Measurements from ENCODE around the gene ANKRD53. TPM values are rescaled to one million over a fixed set of nuclear protein-coding genes. Genes with fewer than 3 reads are reported as not detected.

Gene ANKRD53
- polyA plus RNA-seq, 1 donor from 2014 or later: not detected

DNA sequence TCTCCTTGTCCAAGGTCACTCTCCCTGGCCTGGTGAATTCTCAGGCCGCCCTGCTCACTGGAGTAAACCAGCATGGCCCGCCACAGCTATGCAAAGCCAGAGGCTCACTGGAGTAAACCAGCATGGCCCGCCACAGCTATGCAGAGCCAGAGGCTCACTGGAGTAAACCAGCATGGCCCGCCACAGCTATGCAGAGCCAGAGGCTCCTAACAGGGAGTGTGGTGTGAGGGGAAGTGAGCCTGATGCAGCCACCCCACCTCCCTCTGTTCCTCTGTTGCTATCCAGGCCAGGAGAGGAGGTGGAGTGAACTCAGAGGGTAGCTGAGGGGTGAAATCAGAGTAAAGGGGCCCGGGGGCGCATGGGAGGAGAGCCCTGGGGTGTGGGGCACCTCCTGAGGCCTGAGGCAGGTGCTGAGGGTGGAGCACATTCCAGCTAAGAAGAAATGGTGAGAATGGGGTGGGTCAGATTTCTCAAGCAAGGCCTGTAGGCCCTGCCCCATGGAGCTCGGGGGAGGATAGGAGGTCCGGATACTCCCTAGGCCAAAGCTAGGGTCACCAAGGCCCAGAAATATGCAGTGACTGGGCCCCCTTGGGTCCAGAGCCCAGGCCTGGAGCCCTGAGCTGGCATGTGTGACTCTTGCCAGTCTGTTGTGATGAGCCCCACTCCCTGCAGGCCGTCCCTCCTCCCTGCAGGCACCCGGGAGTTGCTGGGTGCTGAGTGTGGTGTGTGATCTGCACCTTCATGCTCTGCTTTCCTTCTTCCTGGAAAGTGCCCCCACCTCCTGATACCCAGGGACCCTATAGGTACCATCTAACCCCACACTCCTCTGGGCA, 41.2 kb upstream of the ANKRD53 start:
- H2AFZ ChIP-seq (ENCODE audit: low read depth, low read length): no peak overlapping the region
- H3K9ac ChIP-seq (ENCODE audit: low read length): no peak overlapping the region
- H3K27me3 ChIP-seq (ENCODE audit: insufficient read depth, low read depth, low read length): no peaks in the 10 kb centered on the region
- no peaks in the 10 kb centered on the region for H3K9me2 ChIP-seq (ENCODE audit: insufficient read depth, low read length)
- H3F3A ChIP-seq (ENCODE audit: insufficient read depth, low read length, poor library complexity, severe bottlenecking): no peaks in the 10 kb centered on the region
- TF ChIP-seq MXI1 (conservative IDR thresholded peaks at IDR 0.05; ENCODE audit: poor library complexity, severe bottlenecking) (no peak), TAF1 (IDR thresholded peaks at IDR 0.05; ENCODE audit: low read depth) (no peak), RAD21 (conservative IDR thresholded peaks at IDR 0.05) (no peak), SMC3 (conservative IDR thresholded peaks at IDR 0.05; ENCODE audit: poor library complexity) (no peak), EP300 (conservative IDR thresholded peaks at IDR 0.05; ENCODE audit: poor library complexity, severe bottlenecking) (no peak), EZH2 (IDR thresholded peaks at IDR 0.05; ENCODE audit: borderline replicate concordance, insufficient read depth, low read length, poor library complexity, severe bottlenecking) (no peak), POLR2AphosphoS5 (IDR thresholded peaks at IDR 0.05) (no peak)
- TF ChIP-seq, protein P1, sequence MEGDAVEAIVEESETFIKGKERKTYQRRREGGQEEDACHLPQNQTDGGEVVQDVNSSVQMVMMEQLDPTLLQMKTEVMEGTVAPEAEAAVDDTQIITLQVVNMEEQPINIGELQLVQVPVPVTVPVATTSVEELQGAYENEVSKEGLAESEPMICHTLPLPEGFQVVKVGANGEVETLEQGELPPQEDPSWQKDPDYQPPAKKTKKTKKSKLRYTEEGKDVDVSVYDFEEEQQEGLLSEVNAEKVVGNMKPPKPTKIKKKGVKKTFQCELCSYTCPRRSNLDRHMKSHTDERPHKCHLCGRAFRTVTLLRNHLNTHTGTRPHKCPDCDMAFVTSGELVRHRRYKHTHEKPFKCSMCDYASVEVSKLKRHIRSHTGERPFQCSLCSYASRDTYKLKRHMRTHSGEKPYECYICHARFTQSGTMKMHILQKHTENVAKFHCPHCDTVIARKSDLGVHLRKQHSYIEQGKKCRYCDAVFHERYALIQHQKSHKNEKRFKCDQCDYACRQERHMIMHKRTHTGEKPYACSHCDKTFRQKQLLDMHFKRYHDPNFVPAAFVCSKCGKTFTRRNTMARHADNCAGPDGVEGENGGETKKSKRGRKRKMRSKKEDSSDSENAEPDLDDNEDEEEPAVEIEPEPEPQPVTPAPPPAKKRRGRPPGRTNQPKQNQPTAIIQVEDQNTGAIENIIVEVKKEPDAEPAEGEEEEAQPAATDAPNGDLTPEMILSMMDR (IDR thresholded peaks at IDR 0.05; ENCODE audit: poor library complexity, severe bottlenecking): no peak
- TF ChIP-seq, protein P2, sequence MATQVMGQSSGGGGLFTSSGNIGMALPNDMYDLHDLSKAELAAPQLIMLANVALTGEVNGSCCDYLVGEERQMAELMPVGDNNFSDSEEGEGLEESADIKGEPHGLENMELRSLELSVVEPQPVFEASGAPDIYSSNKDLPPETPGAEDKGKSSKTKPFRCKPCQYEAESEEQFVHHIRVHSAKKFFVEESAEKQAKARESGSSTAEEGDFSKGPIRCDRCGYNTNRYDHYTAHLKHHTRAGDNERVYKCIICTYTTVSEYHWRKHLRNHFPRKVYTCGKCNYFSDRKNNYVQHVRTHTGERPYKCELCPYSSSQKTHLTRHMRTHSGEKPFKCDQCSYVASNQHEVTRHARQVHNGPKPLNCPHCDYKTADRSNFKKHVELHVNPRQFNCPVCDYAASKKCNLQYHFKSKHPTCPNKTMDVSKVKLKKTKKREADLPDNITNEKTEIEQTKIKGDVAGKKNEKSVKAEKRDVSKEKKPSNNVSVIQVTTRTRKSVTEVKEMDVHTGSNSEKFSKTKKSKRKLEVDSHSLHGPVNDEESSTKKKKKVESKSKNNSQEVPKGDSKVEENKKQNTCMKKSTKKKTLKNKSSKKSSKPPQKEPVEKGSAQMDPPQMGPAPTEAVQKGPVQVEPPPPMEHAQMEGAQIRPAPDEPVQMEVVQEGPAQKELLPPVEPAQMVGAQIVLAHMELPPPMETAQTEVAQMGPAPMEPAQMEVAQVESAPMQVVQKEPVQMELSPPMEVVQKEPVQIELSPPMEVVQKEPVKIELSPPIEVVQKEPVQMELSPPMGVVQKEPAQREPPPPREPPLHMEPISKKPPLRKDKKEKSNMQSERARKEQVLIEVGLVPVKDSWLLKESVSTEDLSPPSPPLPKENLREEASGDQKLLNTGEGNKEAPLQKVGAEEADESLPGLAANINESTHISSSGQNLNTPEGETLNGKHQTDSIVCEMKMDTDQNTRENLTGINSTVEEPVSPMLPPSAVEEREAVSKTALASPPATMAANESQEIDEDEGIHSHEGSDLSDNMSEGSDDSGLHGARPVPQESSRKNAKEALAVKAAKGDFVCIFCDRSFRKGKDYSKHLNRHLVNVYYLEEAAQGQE (IDR thresholded peaks at IDR 0.05; ENCODE audit: borderline replicate concordance): no peak
- H3K9me3 ChIP-seq (ENCODE audit: low read length): no peaks in the 10 kb centered on the region
- no peaks in the 10 kb centered on the region for H4K20me1 ChIP-seq (ENCODE audit: insufficient read depth)
- H3K36me3 ChIP-seq (ENCODE audit: insufficient read depth, low read length): no peaks in the 10 kb centered on the region
- no peak overlapping the region for H3K4me3 ChIP-seq (ENCODE audit: low read length)
- H3K4me2 ChIP-seq (ENCODE audit: low read length): no peak overlapping the region
- no peak overlapping the region for H3K27ac ChIP-seq (ENCODE audit: low read length)
- no peaks in the 10 kb centered on the region for H3K79me2 ChIP-seq (replicated peaks; ENCODE audit: insufficient read depth, low read length)

DNA sequence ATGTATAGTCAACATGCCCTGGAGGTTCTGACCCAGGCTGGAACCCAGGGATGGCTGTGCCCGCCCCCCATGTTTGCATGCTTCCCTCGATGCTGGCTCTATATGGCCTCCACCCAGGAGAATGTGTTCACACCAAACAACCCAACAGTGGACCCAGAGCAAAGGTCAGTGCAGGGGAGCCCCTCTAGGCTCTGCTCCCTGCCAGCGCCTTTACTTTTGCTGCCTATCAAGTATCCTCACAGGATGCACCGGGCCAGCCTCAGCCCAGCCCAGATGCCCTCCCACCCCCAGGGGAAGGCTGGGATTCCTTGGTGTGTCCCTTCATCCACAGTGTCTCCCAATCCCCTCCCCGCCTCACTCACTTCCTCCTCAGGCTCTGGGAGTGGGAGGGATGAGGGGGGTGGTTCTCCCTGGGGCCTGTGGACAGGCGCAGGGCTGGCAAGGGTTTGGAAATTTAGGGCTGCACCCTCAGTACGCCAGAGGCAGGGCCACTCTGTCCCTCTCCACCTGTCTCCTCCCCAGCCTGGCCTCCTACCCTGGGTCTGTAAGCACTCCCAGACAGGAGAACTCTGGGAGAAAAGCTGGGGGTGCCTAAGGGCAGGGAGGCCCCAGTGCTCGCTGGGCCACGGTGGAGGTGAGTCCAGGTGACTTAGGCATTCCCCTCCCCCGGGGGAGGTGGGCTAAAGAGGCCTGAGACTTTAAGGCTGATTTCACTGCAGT, 40.4 kb upstream of the ANKRD53 start:
- Histone ChIP-seq H2AFZ (ENCODE audit: low read depth, low read length) (no peak overlapping the region), H3K9me2 (ENCODE audit: insufficient read depth, low read length) (no peaks in the 10 kb centered on the region), H3K36me3 (ENCODE audit: insufficient read depth, low read length) (no peaks in the 10 kb centered on the region), H3K9me3 (ENCODE audit: low read length) (no peaks in the 10 kb centered on the region), H3K27ac (ENCODE audit: low read length) (no peak overlapping the region), H3K79me2 (replicated peaks; ENCODE audit: insufficient read depth, low read length) (no peaks in the 10 kb centered on the region), H3K27me3 (ENCODE audit: insufficient read depth, low read depth, low read length) (no peaks in the 10 kb centered on the region), H3K9ac (ENCODE audit: low read length) (no peak overlapping the region), H4K20me1 (ENCODE audit: insufficient read depth) (no peaks in the 10 kb centered on the region), H3F3A (ENCODE audit: insufficient read depth, low read length, poor library complexity, severe bottlenecking) (no peaks in the 10 kb centered on the region), H3K4me3 (ENCODE audit: low read length) (no peak overlapping the region), H3K4me2 (ENCODE audit: low read length) (no peak overlapping the region)
- no peak for TF ChIP-seq EP300 (conservative IDR thresholded peaks at IDR 0.05; ENCODE audit: poor library complexity, severe bottlenecking)
- no peak for TF ChIP-seq TAF1 (IDR thresholded peaks at IDR 0.05; ENCODE audit: low read depth)
- no peak for TF ChIP-seq RAD21 (conservative IDR thresholded peaks at IDR 0.05)
- TF ChIP-seq, protein P1 (IDR thresholded peaks at IDR 0.05; ENCODE audit: poor library complexity, severe bottlenecking): no peak
- no peak for TF ChIP-seq MXI1 (conservative IDR thresholded peaks at IDR 0.05; ENCODE audit: poor library complexity, severe bottlenecking)
- TF ChIP-seq SMC3 (conservative IDR thresholded peaks at IDR 0.05; ENCODE audit: poor library complexity): no peak
- TF ChIP-seq, protein P2 (IDR thresholded peaks at IDR 0.05; ENCODE audit: borderline replicate concordance): no peak
- TF ChIP-seq POLR2AphosphoS5 (IDR thresholded peaks at IDR 0.05): no peak

Measured in neural cell (in vitro differentiated cells).